Measurements from ENCODE around the gene MAGEB17.

DNA sequence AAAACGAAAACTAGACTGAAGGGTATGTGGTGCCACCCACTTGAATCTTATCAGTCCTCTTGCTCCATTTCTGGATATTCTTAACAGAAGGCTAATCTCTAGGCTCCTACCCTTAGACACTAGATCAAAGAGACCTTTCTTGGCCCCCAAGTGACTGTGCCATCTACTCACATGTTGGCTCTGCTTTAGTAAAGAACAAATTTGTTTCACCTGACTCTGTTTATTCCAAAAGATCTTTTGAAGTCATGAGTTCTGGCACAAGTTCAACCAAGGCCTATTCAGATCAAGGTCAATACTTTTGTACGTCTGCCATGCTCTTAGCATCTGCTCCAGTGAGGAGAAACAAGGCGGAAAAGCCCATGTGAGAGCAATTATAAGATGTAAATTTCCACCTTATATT is 37.3 kb downstream of the MAGEB17 start:
- TF ChIP-seq, protein P1, sequence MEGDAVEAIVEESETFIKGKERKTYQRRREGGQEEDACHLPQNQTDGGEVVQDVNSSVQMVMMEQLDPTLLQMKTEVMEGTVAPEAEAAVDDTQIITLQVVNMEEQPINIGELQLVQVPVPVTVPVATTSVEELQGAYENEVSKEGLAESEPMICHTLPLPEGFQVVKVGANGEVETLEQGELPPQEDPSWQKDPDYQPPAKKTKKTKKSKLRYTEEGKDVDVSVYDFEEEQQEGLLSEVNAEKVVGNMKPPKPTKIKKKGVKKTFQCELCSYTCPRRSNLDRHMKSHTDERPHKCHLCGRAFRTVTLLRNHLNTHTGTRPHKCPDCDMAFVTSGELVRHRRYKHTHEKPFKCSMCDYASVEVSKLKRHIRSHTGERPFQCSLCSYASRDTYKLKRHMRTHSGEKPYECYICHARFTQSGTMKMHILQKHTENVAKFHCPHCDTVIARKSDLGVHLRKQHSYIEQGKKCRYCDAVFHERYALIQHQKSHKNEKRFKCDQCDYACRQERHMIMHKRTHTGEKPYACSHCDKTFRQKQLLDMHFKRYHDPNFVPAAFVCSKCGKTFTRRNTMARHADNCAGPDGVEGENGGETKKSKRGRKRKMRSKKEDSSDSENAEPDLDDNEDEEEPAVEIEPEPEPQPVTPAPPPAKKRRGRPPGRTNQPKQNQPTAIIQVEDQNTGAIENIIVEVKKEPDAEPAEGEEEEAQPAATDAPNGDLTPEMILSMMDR (IDR thresholded peaks at IDR 0.05) = no peak
- TF ChIP-seq POLR2A (IDR thresholded peaks at IDR 0.05) = no peak

All from testis (tissue), 2 donors.